Measurements from ENCODE around the gene STON1.

GRCh38 chr2:48572816-48573215 lies 42.9 kb downstream of the STON1 start:
- no peak for TF ChIP-seq CTCF (IDR thresholded peaks at IDR 0.05)
- no peak for TF ChIP-seq POLR2A (IDR thresholded peaks at IDR 0.05)
- TF ChIP-seq POLR2AphosphoS5 (IDR thresholded peaks at IDR 0.05; ENCODE audit: insufficient read depth in 1 of 2, low read depth in 1 of 2) = no peak

Measured in vagina (tissue), 2 donors.